ENCODE measurements around the gene IP6K1.

- TF ChIP-seq, protein P1, sequence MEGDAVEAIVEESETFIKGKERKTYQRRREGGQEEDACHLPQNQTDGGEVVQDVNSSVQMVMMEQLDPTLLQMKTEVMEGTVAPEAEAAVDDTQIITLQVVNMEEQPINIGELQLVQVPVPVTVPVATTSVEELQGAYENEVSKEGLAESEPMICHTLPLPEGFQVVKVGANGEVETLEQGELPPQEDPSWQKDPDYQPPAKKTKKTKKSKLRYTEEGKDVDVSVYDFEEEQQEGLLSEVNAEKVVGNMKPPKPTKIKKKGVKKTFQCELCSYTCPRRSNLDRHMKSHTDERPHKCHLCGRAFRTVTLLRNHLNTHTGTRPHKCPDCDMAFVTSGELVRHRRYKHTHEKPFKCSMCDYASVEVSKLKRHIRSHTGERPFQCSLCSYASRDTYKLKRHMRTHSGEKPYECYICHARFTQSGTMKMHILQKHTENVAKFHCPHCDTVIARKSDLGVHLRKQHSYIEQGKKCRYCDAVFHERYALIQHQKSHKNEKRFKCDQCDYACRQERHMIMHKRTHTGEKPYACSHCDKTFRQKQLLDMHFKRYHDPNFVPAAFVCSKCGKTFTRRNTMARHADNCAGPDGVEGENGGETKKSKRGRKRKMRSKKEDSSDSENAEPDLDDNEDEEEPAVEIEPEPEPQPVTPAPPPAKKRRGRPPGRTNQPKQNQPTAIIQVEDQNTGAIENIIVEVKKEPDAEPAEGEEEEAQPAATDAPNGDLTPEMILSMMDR (IDR thresholded peaks at IDR 0.05; ENCODE audit: low read length): no peak
- no peak for TF ChIP-seq EZH2 (IDR thresholded peaks at IDR 0.05; ENCODE audit: borderline replicate concordance, low read length)
Measured at GRCh38 chr3:49715611-49716121, 70.7 kb downstream of the IP6K1 start.

All from OCI-LY1 (cell line).